ENCODE data around the gene DCTN3. TPM values are rescaled to one million over a fixed set of nuclear protein-coding genes. Genes with fewer than 3 reads are reported as not detected.

The DCTN3 gene
- total RNA-seq, 2 experiments from 2014 or later = 150 to 153 TPM

- ChIA-PET POLR2A (interaction anchor here (0.5 kb wide), 1 partner anchor 1292 kb away, joined by 4 read pairs; no protein-coding TSS in a partner anchor), CTCF (no interaction called here)
- Mint-ChIP-seq H3K27ac (peak overlapping the region; percentile 33), H3K4me1 (peaks cover 27% of the 10 kb centered on the region), H3K27me3 (no peaks in the 10 kb centered on the region), H3K4me3 (no peak overlapping the region), H3K9me3 (no peaks in the 10 kb centered on the region), H3K36me3 (ENCODE audit: low read depth) (peaks cover 17% of the 10 kb centered on the region)
- no peak for DNase-seq
Observed at GRCh38 chr9:34654323-34655051, 34.2 kb upstream of the DCTN3 start.

GRCh38 chr9:34653151-34654072 is 33.1 kb upstream of the DCTN3 start:
- POLR2A ChIA-PET = interaction anchor here (0.5 kb wide), 1 partner anchor 1293 kb away, joined by 4 read pairs; no protein-coding TSS in a partner anchor
- Mint-ChIP-seq H3K4me1 (peaks cover 38% of the 10 kb centered on the region), H3K4me3 (no peak overlapping the region), H3K36me3 (ENCODE audit: low read depth) (peaks cover 27% of the 10 kb centered on the region), H3K27me3 (no peaks in the 10 kb centered on the region), H3K27ac (no peak overlapping the region), H3K9me3 (no peaks in the 10 kb centered on the region)
- CTCF ChIA-PET = interaction anchor here (0.7 kb wide), 1 partner anchor 16 kb away, joined by 3 read pairs; the partner anchor contains the start of gene SIGMAR1
- DNase-seq = no peak

- Mint-ChIP-seq H3K4me1 (peaks cover 46% of the 10 kb centered on the region), H3K4me3 (no peak overlapping the region), H3K9me3 (no peaks in the 10 kb centered on the region), H3K27ac (no peak overlapping the region), H3K27me3 (no peaks in the 10 kb centered on the region), H3K36me3 (ENCODE audit: low read depth) (peaks cover 36% of the 10 kb centered on the region)
- CTCF ChIA-PET = interaction anchor here (0.7 kb wide), 1 partner anchor 15 kb away, joined by 3 read pairs; the partner anchor contains the start of gene SIGMAR1
- POLR2A ChIA-PET = no interaction called here
- DNase-seq = no peak
Observed at GRCh38 chr9:34652602-34653000, 32.3 kb upstream of the DCTN3 start.

- Mint-ChIP-seq H3K4me3 (no peak within 1 kb of the TSS), H3K9me3 (no peaks in the 10 kb centered on the region), H3K27me3 (no peaks in the 10 kb centered on the region), H3K36me3 (ENCODE audit: low read depth) (peaks cover 41% of the 10 kb centered on the region), H3K27ac (peak within 1 kb of the TSS; percentile 3), H3K4me1 (peaks cover 51% of the 10 kb centered on the region)
- CTCF ChIA-PET = no interaction called here
- peak; percentile 34 for DNase-seq
- POLR2A ChIA-PET = no interaction called here
Observed at GRCh38 chr9:34651876-34652601, 31.7 kb upstream of the DCTN3 start, which contains the start of gene IL11RA. IL11RA (plus strand) TSS chr9:34652185; CDS start chr9:34655218, 3,033 bp downstream.

- Mint-ChIP-seq H3K4me1 (peaks cover 54% of the 10 kb centered on the region), H3K4me3 (no peak overlapping the region), H3K27me3 (no peaks in the 10 kb centered on the region), H3K9me3 (no peaks in the 10 kb centered on the region), H3K27ac (no peak overlapping the region), H3K36me3 (ENCODE audit: low read depth) (peaks cover 43% of the 10 kb centered on the region)
- POLR2A ChIA-PET = no interaction called here
- DNase-seq = no peak
- CTCF ChIA-PET = interaction anchor here (0.5 kb wide), 1 partner anchor 126 kb away, joined by 4 read pairs; no protein-coding TSS in a partner anchor
Observed at GRCh38 chr9:34651321-34651720, 31.0 kb upstream of the DCTN3 start.

GRCh38 chr9:34650816-34651215 is 30.5 kb upstream of the DCTN3 start:
- H3K27me3 Mint-ChIP-seq = no peaks in the 10 kb centered on the region
- H3K9me3 Mint-ChIP-seq = no peaks in the 10 kb centered on the region
- H3K4me3 Mint-ChIP-seq = no peak overlapping the region
- H3K4me1 Mint-ChIP-seq = peaks cover 59% of the 10 kb centered on the region
- peaks cover 43% of the 10 kb centered on the region for H3K36me3 Mint-ChIP-seq (ENCODE audit: low read depth)
- CTCF ChIA-PET = interaction anchor here (0.5 to 2.8 kb wide), 5 partner anchors 8 to 196 kb away, joined by 4 to 9 read pairs (median 6); no protein-coding TSS in a partner anchor
- no peak for DNase-seq
- no peak overlapping the region for H3K27ac Mint-ChIP-seq
- POLR2A ChIA-PET = no interaction called here

GRCh38 chr9:34648673-34649072 is 28.4 kb upstream of the DCTN3 start:
- ChIA-PET CTCF (interaction anchor here (1.0 to 3.5 kb wide), 4 partner anchors 11 to 29 kb away, joined by 3 to 13 read pairs (median 6); partner anchors contain the start of genes DCTN3 and SIGMAR1), POLR2A (no interaction called here)
- Mint-ChIP-seq H3K4me3 (peak overlapping the region; percentile 42), H3K36me3 (ENCODE audit: low read depth) (peaks cover 43% of the 10 kb centered on the region), H3K27me3 (no peaks in the 10 kb centered on the region), H3K27ac (no peak overlapping the region), H3K9me3 (no peaks in the 10 kb centered on the region), H3K4me1 (peaks cover 59% of the 10 kb centered on the region)
- no peak for DNase-seq

GRCh38 chr9:34647651-34648050 is 27.4 kb upstream of the DCTN3 start:
- Mint-ChIP-seq H3K27me3 (no peaks in the 10 kb centered on the region), H3K4me1 (peaks cover 51% of the 10 kb centered on the region), H3K27ac (peak overlapping the region; percentile 88), H3K9me3 (no peaks in the 10 kb centered on the region), H3K4me3 (peak overlapping the region; percentile 87), H3K36me3 (ENCODE audit: low read depth) (peaks cover 43% of the 10 kb centered on the region)
- CTCF ChIA-PET = interaction anchor here (1.3 to 3.5 kb wide), 6 partner anchors 9 to 20 kb away, joined by 3 to 29 read pairs (median 9); partner anchors contain the start of gene SIGMAR1
- POLR2A ChIA-PET = interaction anchor here (0.7 to 1.3 kb wide), 2 partner anchors 10 to 14 kb away, joined by 3 to 8 read pairs; partner anchors contain the start of gene SIGMAR1
- DNase-seq = peak; percentile 15

GRCh38 chr9:34647084-34647403 is 26.7 kb upstream of the DCTN3 start:
- Mint-ChIP-seq H3K27me3 (no peaks in the 10 kb centered on the region), H3K9me3 (no peaks in the 10 kb centered on the region), H3K36me3 (ENCODE audit: low read depth) (peaks cover 39% of the 10 kb centered on the region), H3K27ac (peak overlapping the region; percentile 88), H3K4me3 (peak overlapping the region; percentile 87), H3K4me1 (peaks cover 46% of the 10 kb centered on the region)
- CTCF ChIA-PET = interaction anchor here (1.2 to 3.5 kb wide), 11 partner anchors 9 to 191 kb away, joined by 3 to 29 read pairs (median 8); partner anchors contain the start of gene SIGMAR1
- POLR2A ChIA-PET = interaction anchor here (1.3 kb wide), 1 partner anchor 9 kb away, joined by 8 read pairs; the partner anchor contains the start of gene SIGMAR1
- no peak for DNase-seq

GRCh38 chr9:34646211-34647083 is 26.2 kb upstream of the DCTN3 start, which contains the start of gene GALT:
GALT (plus strand) TSS chr9:34646675; CDS start chr9:34646705, 30 bp downstream.
- POLR2A ChIA-PET = interaction anchor here (1.3 kb wide), 1 partner anchor 9 kb away, joined by 8 read pairs; the partner anchor contains the start of gene SIGMAR1
- H3K4me3 Mint-ChIP-seq = peak within 1 kb of the TSS; percentile 87
- peak within 1 kb of the TSS; percentile 88 for H3K27ac Mint-ChIP-seq
- H3K27me3 Mint-ChIP-seq = no peaks in the 10 kb centered on the region
- CTCF ChIA-PET = interaction anchor here (1.2 to 3.5 kb wide), 12 partner anchors 9 to 190 kb away, joined by 3 to 29 read pairs (median 6); partner anchors contain the start of gene SIGMAR1
- no peaks in the 10 kb centered on the region for H3K9me3 Mint-ChIP-seq
- DNase-seq = peak; percentile 98
- peaks cover 39% of the 10 kb centered on the region for H3K36me3 Mint-ChIP-seq (ENCODE audit: low read depth)
- H3K4me1 Mint-ChIP-seq = peaks cover 44% of the 10 kb centered on the region

- CTCF ChIA-PET = interaction anchor here (0.6 to 1.6 kb wide), 6 partner anchors 11 to 277 kb away, joined by 3 to 8 read pairs (median 4); no protein-coding TSS in a partner anchor
- peaks cover 30% of the 10 kb centered on the region for H3K36me3 Mint-ChIP-seq (ENCODE audit: low read depth)
- no peak for DNase-seq
- H3K27ac Mint-ChIP-seq = no peak overlapping the region
- H3K27me3 Mint-ChIP-seq = no peaks in the 10 kb centered on the region
- H3K9me3 Mint-ChIP-seq = no peaks in the 10 kb centered on the region
- H3K4me1 Mint-ChIP-seq = peaks cover 35% of the 10 kb centered on the region
- POLR2A ChIA-PET = no interaction called here
- H3K4me3 Mint-ChIP-seq = no peak overlapping the region
Observed at GRCh38 chr9:34644766-34645314, 24.5 kb upstream of the DCTN3 start.
